H1 (cell line): Measurements from ENCODE around the gene ABLIM1. TPM values are rescaled to one million over a fixed set of nuclear protein-coding genes. Genes with fewer than 3 reads are reported as not detected.
A peak's percentile ranks its signal among the peaks of the same experiment; 100 is the strongest.

ENCODE experiments used
- CTCF ChIA-PET: fragments of 300-600 bp; sonication (Branson Sonifier 250); formaldehyde crosslinking; loops from one replicate; lab custom pipeline; 2021; ENCODE audit not compliant: partially characterized antibody; lab: Charles Lee
- POLR2A ChIA-PET: fragments of 300-600 bp; sonication (Branson Sonifier 250); formaldehyde crosslinking; loops from one replicate; lab custom pipeline; 2021; ENCODE audit warnings: inconsistent platforms; ENCODE audit not compliant: partially characterized antibody; lab: Charles Lee
- DNase-seq, 2 experiments: peaks; one replicate each; pipeline versions ENCODE4 v3.0.0 to v3.0.0-alpha.2; 2010 to 2022; ENCODE audit warnings: low spot score in 2 of 2, low read depth in 1 of 2, mixed read lengths in 1 of 2
- FAIRE-seq: peaks from 2 replicates; lab custom pipeline; 2011; peaks lifted over from hg19 to GRCh38; lab: Jason Lieb, UNC
- H2AFZ ChIP-seq: 2 replicates; pipeline ENCODE4 v1.8.1; 2012; ENCODE audit warnings: low read length, inconsistent platforms
- H2AK5ac ChIP-seq: 2 replicates; pipeline ENCODE4 v1.6.1; 2013; ENCODE audit warnings: low read depth, low read length
- H2BK120ac ChIP-seq: replicated peaks from 2 replicates; pipeline ENCODE3; 2013; ENCODE audit warnings: low read depth, low read length, inconsistent platforms
- H2BK12ac ChIP-seq: 2 replicates; pipeline ENCODE4 v1.6.1; 2013; ENCODE audit warnings: low read depth, low read length
- H2BK15ac ChIP-seq: 2 replicates; pipeline ENCODE4 v1.6.1; 2013; ENCODE audit warnings: low read length
- H2BK20ac ChIP-seq: 2 replicates; pipeline ENCODE4 v1.6.1; 2013; ENCODE audit warnings: low read length
- H2BK5ac ChIP-seq: 2 replicates; pipeline ENCODE4 v1.6.1; 2013; ENCODE audit warnings: low read depth, low read length
- H3K14ac ChIP-seq: 2 replicates; pipeline ENCODE4 v1.6.1; 2013; ENCODE audit warnings: inconsistent platforms; ENCODE audit not compliant: insufficient read length
- H3K18ac ChIP-seq: 2 replicates; pipeline ENCODE4 v1.6.1; 2013; ENCODE audit warnings: low read length; ENCODE audit errors: extremely low read depth
- H3K23ac ChIP-seq: 2 replicates; pipeline ENCODE4 v1.6.1; 2013; ENCODE audit warnings: inconsistent platforms; ENCODE audit not compliant: insufficient read length
- H3K23me2 ChIP-seq: 2 replicates; pipeline ENCODE4 v1.6.1; 2013; ENCODE audit warnings: low read depth, low read length
- H3K27ac ChIP-seq: 2 replicates; pipeline ENCODE4 v1.6.1; 2011; ENCODE audit warnings: low read depth, low read length, inconsistent platforms
- H3K27me3 ChIP-seq, 4 experiments: replicated peaks in 1 of 4; 1 replicate in 1 of 4; 2 replicates in 3 of 4; pipeline versions ENCODE4 v1.6.1 to v1.8.1; 2011 to 2013; ENCODE audit warnings: low read length in 3 of 4, mild to moderate bottlenecking in 3 of 4, inconsistent platforms in 2 of 4, mixed read lengths in 2 of 4, moderate library complexity in 1 of 4; ENCODE audit not compliant: control insufficient read depth in 3 of 4, insufficient read depth in 3 of 4; ENCODE audit errors: extremely low read depth in 1 of 4
- H3K36me3 ChIP-seq, 4 experiments: 2 replicates each; pipeline versions ENCODE4 v1.6.1 to v1.8.1; 2011 to 2013; ENCODE audit warnings: mild to moderate bottlenecking in 4 of 4, low read length in 3 of 4, moderate library complexity in 2 of 4, control low read depth in 1 of 4, inconsistent platforms in 1 of 4; ENCODE audit not compliant: insufficient read depth in 4 of 4, control insufficient read depth in 2 of 4
- H3K4ac ChIP-seq: replicated peaks from 2 replicates; pipeline ENCODE3; 2013; ENCODE audit warnings: low read length, low read depth, mixed read lengths, inconsistent platforms; ENCODE audit not compliant: insufficient read length
- H3K4me1 ChIP-seq, 4 experiments: replicated peaks in 1 of 4; 1 replicate in 1 of 4; 2 replicates in 3 of 4; pipeline versions ENCODE4 v1.6.1 to v1.8.1; 2011 to 2013; ENCODE audit warnings: low read length in 3 of 4, inconsistent platforms in 2 of 4, mixed read lengths in 1 of 4; ENCODE audit not compliant: insufficient read depth in 4 of 4, control insufficient read depth in 3 of 4
- H3K4me2 ChIP-seq, 2 experiments: 2 replicates each; pipeline versions ENCODE4 v1.6.1 to v1.8.1; 2011 to 2013; ENCODE audit warnings: low read depth in 2 of 2, low read length in 2 of 2, control low read depth in 1 of 2, inconsistent platforms in 1 of 2, mild to moderate bottlenecking in 1 of 2; ENCODE audit not compliant: insufficient read depth in 1 of 2
- H3K4me3 ChIP-seq, 4 experiments: fragments of 200-600, 300-600 bp in 1 of 4; sonication (generic), shearing (Covaris generic), sonication (Bioruptor Twin) in 1 of 4; 2 replicates each; pipeline versions ENCODE4 v1.5.1 to v1.8.1; 2011 to 2016; ENCODE audit warnings: low read length in 4 of 4, low read depth in 3 of 4, control low read depth in 2 of 4, inconsistent platforms in 2 of 4, mild to moderate bottlenecking in 2 of 4, mixed read lengths in 1 of 4, moderate library complexity in 1 of 4; ENCODE audit not compliant: insufficient read depth in 2 of 4; ENCODE audit errors: extremely low read depth in 1 of 4
- H3K56ac ChIP-seq: replicated peaks from 2 replicates; pipeline ENCODE3; 2013; ENCODE audit warnings: low read depth, mild to moderate bottlenecking, mixed read lengths, low read length, inconsistent platforms; ENCODE audit not compliant: insufficient read length
- H3K79me1 ChIP-seq: 2 replicates; pipeline ENCODE4 v1.6.1; 2013; ENCODE audit warnings: low read depth, low read length, control low read depth
- H3K79me2 ChIP-seq, 2 experiments: 2 replicates each; pipeline versions ENCODE4 v1.6.1 to v1.8.1; 2012 to 2013; ENCODE audit warnings: low read length in 2 of 2, mild to moderate bottlenecking in 2 of 2, inconsistent platforms in 1 of 2; ENCODE audit not compliant: insufficient read depth in 2 of 2, control insufficient read depth in 1 of 2
- H3K9ac ChIP-seq, 4 experiments: replicated peaks in 1 of 4; 1 replicate in 1 of 4; 2 replicates in 3 of 4; pipeline versions ENCODE4 v1.6.1 to v1.8.1; 2011 to 2013; ENCODE audit warnings: low read depth in 3 of 4, low read length in 3 of 4, control low read depth in 2 of 4, mild to moderate bottlenecking in 2 of 4, moderate library complexity in 2 of 4, inconsistent platforms in 1 of 4; ENCODE audit errors: extremely low read depth in 1 of 4
- H3K9me3 ChIP-seq, 2 experiments: 2 replicates each; pipeline versions ENCODE4 v1.6.1 to v1.8.1; 2012 to 2013; ENCODE audit warnings: mild to moderate bottlenecking in 2 of 2, moderate library complexity in 2 of 2, control low read depth in 1 of 2, inconsistent platforms in 1 of 2, low read depth in 1 of 2, low read length in 1 of 2, mixed read lengths in 1 of 2; ENCODE audit not compliant: insufficient read depth in 2 of 2
- H4K20me1 ChIP-seq, 2 experiments: replicated peaks in 1 of 2; 2 replicates each; pipeline versions ENCODE3 to v1.8.1; 2011 to 2013; ENCODE audit warnings: inconsistent platforms in 2 of 2, low read length in 2 of 2, mild to moderate bottlenecking in 1 of 2; ENCODE audit not compliant: insufficient read depth in 2 of 2, control insufficient read depth in 1 of 2
- H4K5ac ChIP-seq: 2 replicates; pipeline ENCODE4 v1.6.1; 2013; ENCODE audit warnings: low read length, low read depth, mixed read lengths, inconsistent platforms; ENCODE audit not compliant: insufficient read length
- H4K8ac ChIP-seq: 2 replicates; pipeline ENCODE4 v1.8.0; 2013; ENCODE audit warnings: mild to moderate bottlenecking, moderate library complexity, low read length, inconsistent platforms; ENCODE audit not compliant: insufficient read depth; ENCODE audit errors: extremely low read depth
- H4K91ac ChIP-seq: replicated peaks from 2 replicates; pipeline ENCODE3; 2013; ENCODE audit warnings: low read length, mixed read lengths, inconsistent platforms; ENCODE audit not compliant: insufficient read length
- ATF2 ChIP-seq: IDR thresholded peaks from 2 replicates; pipeline ENCODE4 v1.6.1; 2012; ENCODE audit warnings: low read length, inconsistent platforms
- BCL11A ChIP-seq, 2 experiments: IDR thresholded peaks; one replicate each; pipeline ENCODE4 v1.6.1; 2011; ENCODE audit warnings: low read depth in 2 of 2, low read length in 2 of 2, mild to moderate bottlenecking in 2 of 2
- CTCF ChIP-seq, 3 experiments: IDR thresholded peaks; 1 replicate in 2 of 3; 2 replicates in 1 of 3; pipeline versions ENCODE4 v1.5.1 to v1.6.1; 2011; ENCODE audit warnings: low read length in 3 of 3, mild to moderate bottlenecking in 3 of 3, inconsistent platforms in 2 of 3, low read depth in 1 of 3, moderate library complexity in 1 of 3; ENCODE audit not compliant: insufficient read depth in 1 of 3; ENCODE audit errors: control extremely low read depth in 1 of 3
- JUND ChIP-seq: IDR thresholded peaks from 2 replicates; pipeline ENCODE4 v1.6.1; 2011; ENCODE audit warnings: mild to moderate bottlenecking, improper control_type of control experiment, low read length
- RAD21 ChIP-seq, 2 experiments: IDR thresholded peaks in 1 of 2; conservative IDR thresholded peaks in 1 of 2; 2 replicates each; pipeline ENCODE4 v1.6.1; 2011; ENCODE audit warnings: low read depth in 2 of 2, low read length in 2 of 2, improper control_type of control experiment in 1 of 2, inconsistent platforms in 1 of 2, mild to moderate bottlenecking in 1 of 2, moderate library complexity in 1 of 2
- SP2 ChIP-seq: IDR thresholded peaks from 2 replicates; pipeline ENCODE4 v1.6.1; 2012; ENCODE audit warnings: mild to moderate bottlenecking, low read length, inconsistent platforms
- USF2 ChIP-seq: IDR thresholded peaks from 2 replicates; pipeline ENCODE4 v1.6.1; 2011; ENCODE audit warnings: low read length, improper control_type of control experiment
- WGBS, 2 experiments: shearing (Covaris generic) in 1 of 2; methylation state at CpG; one replicate each; pipeline versions ENCODE4 v1.1.6 to v1.1.7; 2013 to 2015; ENCODE audit warnings: low lambda C conversion rate in 2 of 2, mixed read lengths in 2 of 2, inconsistent platforms in 1 of 2, low coverage in 1 of 2, missing lambda C conversion rate in 1 of 2; ENCODE audit not compliant: insufficient replicate concordance in 2 of 2, insufficient coverage in 1 of 2, insufficient read length in 1 of 2; ENCODE audit errors: extremely low coverage in 1 of 2, missing lambda C conversion rate in 1 of 2; 5-methylcytosine and 5-hydroxymethylcytosine counted together
- polyA plus RNA-seq, 7 experiments: library from polyadenylated mRNA; depleted of rRNA in 3 of 7; stranded (reverse) in 5 of 7; unstranded in 2 of 7; fragments of >200 nt in 5 of 7; fragments of 200-250 nt in 2 of 7; gene quantifications; 1 replicate in 5 of 7; 2 replicates in 1 of 7; 4 replicates in 1 of 7; pipeline versions ENCODE4 v1.2.1 to v1.2.3, GENCODE V29; 2011 to 2013; ENCODE audit warnings: missing spikeins in 2 of 7, mixed read lengths in 2 of 7
- total RNA-seq: library from RNA; stranded (reverse); fragmentation: NEBNext Ultra II Directional; extraction: Animal tissue kit (Norgen Biotek cat#: 25700); gene quantifications from 2 replicates; pipeline ENCODE4 v1.2.1, GENCODE V29; 2021

Gene ABLIM1
- total and polyA plus RNA-seq, 2 of the 8 experiments (the other 6 are each of a cell fraction or from before 2014, with no cell fraction given): 51.2 to 51.7 TPM

- no peak overlapping the region for H2AK5ac ChIP-seq
- peak overlapping the region in 1 of 2 experiments; percentile 5; a peak in 1 of 4 replicates for H3K4me2 ChIP-seq
- peak; percentile 93 for FAIRE-seq
- H3K27me3 ChIP-seq: no peaks in the 10 kb centered on the region
- H3K18ac ChIP-seq: no peak overlapping the region
- no peaks in the 10 kb centered on the region for H3K79me1 ChIP-seq
- no peak overlapping the region for H2BK15ac ChIP-seq
- POLR2A ChIA-PET: interaction anchor here (0.7 kb wide), 1 partner anchor 65 kb away, joined by 3 read pairs; no protein-coding TSS in a partner anchor
- no peak overlapping the region for H2BK120ac ChIP-seq
- H3K14ac ChIP-seq: no peak overlapping the region
- no peak overlapping the region for H2BK12ac ChIP-seq
- no peak overlapping the region for H2BK5ac ChIP-seq
- peak overlapping the region; percentile 87 for H2AFZ ChIP-seq
- H3K79me2 ChIP-seq: no peaks in the 10 kb centered on the region
- no peak overlapping the region for H4K91ac ChIP-seq
- H3K9me3 ChIP-seq: no peaks in the 10 kb centered on the region
- H3K36me3 ChIP-seq: no peaks in the 10 kb centered on the region
- H4K8ac ChIP-seq: no peak overlapping the region
- H3K9ac ChIP-seq: no peak overlapping the region
- CTCF ChIA-PET: interaction anchor here (0.6 to 10.9 kb wide), 39 partner anchors 9 to 451 kb away, joined by 3 to 155 read pairs (median 4); partner anchors contain the start of gene FHIP2A
- peak in 1 of 2 experiments; percentile 81 for DNase-seq
- H3K4me3 ChIP-seq: no peak overlapping the region
- no peak overlapping the region for H3K56ac ChIP-seq
- no peaks in the 10 kb centered on the region for H4K20me1 ChIP-seq
- H3K23me2 ChIP-seq: no peaks in the 10 kb centered on the region
- H3K4me1 ChIP-seq: no peaks in the 10 kb centered on the region
- no peak overlapping the region for H4K5ac ChIP-seq
- WGBS, 2 experiments: 8% methylated on average over 8 of the region's 8 CpGs; no CpG with 5 or more reads in 1 of the 2 experiments
- no peak overlapping the region for H3K4ac ChIP-seq
- no peak overlapping the region for H3K23ac ChIP-seq
- H3K27ac ChIP-seq: no peak overlapping the region
- no peak overlapping the region for H2BK20ac ChIP-seq
- TF ChIP-seq SP2 (no peak), JUND (0 out of 2 replicates have a peak, but pooled peaks have one; percentile 15), BCL11A (IDR thresholded peaks at IDR 0.05; ENCODE audit: low read depth in 2 of 2, low read length in 2 of 2) (no peak), RAD21 (IDR thresholded peaks at IDR 0.05 in 1 of 2, conservative IDR thresholded peaks at IDR 0.05 in 1 of 2; ENCODE audit: low read depth in 2 of 2, low read length in 2 of 2) (peak; percentile 79 to 85), USF2 (no peak), CTCF (IDR thresholded peaks at IDR 0.05; ENCODE audit: control extremely low read depth in 1 of 3, insufficient read depth in 1 of 3, low read depth in 1 of 3, low read length in 3 of 3) (peak; percentile 73 to 86 (median 83)), ATF2 (no peak)
Observed at GRCh38 chr10:114694752-114695151, 36.7 kb upstream of the ABLIM1 start.
